ENCODE data around the gene AURKA.
"Not testable (repeated sequence)": the region's sequence is repeated elsewhere in the genome, so short reads cannot be mapped to it uniquely, and the experiment has no call there.

Gene AURKA

GRCh38 chr20:56360133-56360907 is 31.7 kb downstream of the AURKA start:
- in situ Hi-C loops (cut with MboI; ENCODE audit: low sequenced_read_pairs), result no loop called here

GRCh38 chr20:56359212-56360132 is 32.5 kb downstream of the AURKA start:
- in situ Hi-C loops (cut with MboI; ENCODE audit: low sequenced_read_pairs), result no loop called here

GRCh38 chr20:56358600-56359211 is 33.3 kb downstream of the AURKA start, which contains the start of gene FAM210B:
Gene FAM210B, plus strand, starts transcription at chr20:56358974. Its CDS starts 32 bp downstream, at chr20:56359006.
- in situ Hi-C loops (cut with MboI; ENCODE audit: low sequenced_read_pairs), result no loop called here

GRCh38 chr20:56358070-56358469 is 33.9 kb downstream of the AURKA start:
- in situ Hi-C loops (cut with MboI; ENCODE audit: low sequenced_read_pairs), result no loop called here

GRCh38 chr20:56353356-56353755 is 38.7 kb downstream of the AURKA start:
- in situ Hi-C loops (cut with MboI; ENCODE audit: low sequenced_read_pairs), result no loop called here

GRCh38 chr20:56352345-56353055 is 39.5 kb downstream of the AURKA start:
- in situ Hi-C loops (cut with MboI; ENCODE audit: low sequenced_read_pairs), result no loop called here

GRCh38 chr20:56350842-56351241 is 41.2 kb downstream of the AURKA start:
- in situ Hi-C loops (cut with MboI; ENCODE audit: low sequenced_read_pairs), result no loop called here

GRCh38 chr20:56348746-56349145 is 43.3 kb downstream of the AURKA start:
- in situ Hi-C loops (cut with MboI; ENCODE audit: low sequenced_read_pairs), result no loop called here

- in situ Hi-C loops (cut with MboI; ENCODE audit: low sequenced_read_pairs), result no loop called here
Observed at GRCh38 chr20:56348305-56348693, 43.7 kb downstream of the AURKA start.

- in situ Hi-C loops (cut with MboI; ENCODE audit: low sequenced_read_pairs), result no loop called here
Observed at GRCh38 chr20:56347628-56348304, 44.2 kb downstream of the AURKA start.

GRCh38 chr20:56345911-56346310 is 46.1 kb downstream of the AURKA start:
- in situ Hi-C loops (cut with MboI; ENCODE audit: low sequenced_read_pairs), result no loop called here

- in situ Hi-C loops (cut with MboI; ENCODE audit: low sequenced_read_pairs), result no loop called here
Observed at GRCh38 chr20:56343861-56344381, 48.1 kb downstream of the AURKA start.

GRCh38 chr20:56342783-56343182 is 49.2 kb downstream of the AURKA start:
- in situ Hi-C loops (cut with MboI; ENCODE audit: low sequenced_read_pairs), result no loop called here

- in situ Hi-C loops (cut with MboI; ENCODE audit: low sequenced_read_pairs), result not testable (repeated sequence)
Observed at GRCh38 chr20:56336709-56337108, 55.3 kb downstream of the AURKA start.

GRCh38 chr20:56328861-56329260 is 63.2 kb downstream of the AURKA start:
- in situ Hi-C loops (cut with MboI; ENCODE audit: low sequenced_read_pairs), result no loop called here

GRCh38 chr20:56324806-56325205 is 67.2 kb downstream of the AURKA start:
- in situ Hi-C loops (cut with MboI; ENCODE audit: low sequenced_read_pairs), result no loop called here

GRCh38 chr20:56323656-56324055 is 68.4 kb downstream of the AURKA start:
- in situ Hi-C loops (cut with MboI; ENCODE audit: low sequenced_read_pairs), result no loop called here

GRCh38 chr20:56323206-56323605 is 68.8 kb downstream of the AURKA start:
- in situ Hi-C loops (cut with MboI; ENCODE audit: low sequenced_read_pairs), result no loop called here

GRCh38 chr20:56322681-56323080 is 69.3 kb downstream of the AURKA start:
- in situ Hi-C loops (cut with MboI; ENCODE audit: low sequenced_read_pairs), result no loop called here

All from HL-60/S4 treated with retinoic acid at 250 ng/mL for 4 days and 3 days (cell line).